ENCODE measurements around the gene TCEAL9.
A peak's percentile ranks its signal among the peaks of the same experiment; 100 is the strongest.
"Not testable (repeated sequence)": the region's sequence is repeated elsewhere in the genome, so short reads cannot be mapped to it uniquely, and the experiment has no call there.

Gene TCEAL9

GRCh38 chrX:103356130-103356798, at the start of gene TCEAL9:
TCEAL9 (plus strand) TSS chrX:103356506; CDS start chrX:103357685, 1,179 bp downstream.
- DNase-seq = peak; percentile 26

GRCh38 chrX:103309860-103310554, 46.3 kb upstream of the TCEAL9 start:
- DNase-seq = no peak

- peak; percentile 68 for DNase-seq
These were observed 45.5 kb upstream of the TCEAL9 start, which contains the start of gene BEX2 for GRCh38 chrX:103310555-103311398. BEX2 (minus strand) TSS chrX:103310990; CDS start chrX:103309976, 1,014 bp downstream.

GRCh38 chrX:103311399-103311780, 44.9 kb upstream of the TCEAL9 start:
- DNase-seq = no peak

- peak; percentile 13 for DNase-seq
These were observed 26.3 kb upstream of the TCEAL9 start, which contains the start of gene TCEAL7 for GRCh38 chrX:103329991-103330390. TCEAL7 (plus strand) TSS chrX:103330239; CDS start chrX:103331404, 1,165 bp downstream.

GRCh38 chrX:103330681-103331288, 25.5 kb upstream of the TCEAL9 start:
- DNase-seq = no peak

GRCh38 chrX:103338663-103339062, 17.6 kb upstream of the TCEAL9 start:
- no peak for DNase-seq

- no peak for DNase-seq
These were observed 13.2 kb upstream of the TCEAL9 start for GRCh38 chrX:103343105-103343504.

- DNase-seq = no peak
These were observed 11.7 kb upstream of the TCEAL9 start for GRCh38 chrX:103344606-103345005.

GRCh38 chrX:103347682-103348397, 8.5 kb upstream of the TCEAL9 start:
- DNase-seq = no peak

- DNase-seq = no peak
These were observed 552 bp downstream of the TCEAL9 start for GRCh38 chrX:103356858-103357257.

- DNase-seq = no peak
These were observed 1.6 kb downstream of the TCEAL9 start for GRCh38 chrX:103357871-103358270.

GRCh38 chrX:103359605-103360004, 3.3 kb downstream of the TCEAL9 start:
- DNase-seq = not testable (repeated sequence)

- DNase-seq = no peak
These were observed 3.8 kb downstream of the TCEAL9 start for GRCh38 chrX:103360092-103360491.

- DNase-seq = no peak
These were observed 4.6 kb downstream of the TCEAL9 start for GRCh38 chrX:103360916-103361315.

- DNase-seq = no peak
These were observed 5.5 kb downstream of the TCEAL9 start for GRCh38 chrX:103361798-103362197.

GRCh38 chrX:103362474-103362873, 6.2 kb downstream of the TCEAL9 start:
- DNase-seq = no peak

- no peak for DNase-seq
These were observed 6.7 kb downstream of the TCEAL9 start for GRCh38 chrX:103363046-103363445.

- DNase-seq = no peak
These were observed 11.2 kb downstream of the TCEAL9 start for GRCh38 chrX:103367502-103367901.

GRCh38 chrX:103369479-103369878, 13.2 kb downstream of the TCEAL9 start:
- DNase-seq = no peak

- no peak for DNase-seq
These were observed 16.6 kb downstream of the TCEAL9 start for GRCh38 chrX:103372886-103373285.

- no peak for DNase-seq
These were observed 17.3 kb downstream of the TCEAL9 start for GRCh38 chrX:103373581-103373980.
